GM18867 (cell line): ENCODE results near the gene GNB1L.

Experiments
- ATAC-seq: cut with Tn5 transposase; IDR thresholded peaks from one replicate; pipeline ENCODE4 v1.9.1; 2021; ENCODE audit warnings: mild to moderate bottlenecking, moderate library complexity; ENCODE audit not compliant: unreplicated experiment

Gene GNB1L

GRCh38 chr22:19876314-19876940, 21.8 kb upstream of the GNB1L start:
- no peak for ATAC-seq

GRCh38 chr22:19875531-19876313, 21.0 kb upstream of the GNB1L start:
- no peak for ATAC-seq

- no peak for ATAC-seq
Observed at GRCh38 chr22:19875061-19875530, 20.4 kb upstream of the GNB1L start.

GRCh38 chr22:19874307-19875060, 19.8 kb upstream of the GNB1L start:
- no peak for ATAC-seq

GRCh38 chr22:19873960-19874306, 19.3 kb upstream of the GNB1L start:
- no peak for ATAC-seq

GRCh38 chr22:19873138-19873959, 18.7 kb upstream of the GNB1L start:
- no peak for ATAC-seq

- no peak for ATAC-seq
Observed at GRCh38 chr22:19872779-19873137, 18.1 kb upstream of the GNB1L start.

- no peak for ATAC-seq
Observed at GRCh38 chr22:19871845-19872778, 17.4 kb upstream of the GNB1L start.

GRCh38 chr22:19871023-19871844, 16.6 kb upstream of the GNB1L start:
- ATAC-seq, result no peak

GRCh38 chr22:19870153-19871022, 15.7 kb upstream of the GNB1L start:
- no peak for ATAC-seq

GRCh38 chr22:19869497-19870152, 15.0 kb upstream of the GNB1L start:
- ATAC-seq, result no peak

- ATAC-seq, result no peak
Observed at GRCh38 chr22:19868773-19869471, 14.2 kb upstream of the GNB1L start.

- ATAC-seq, result no peak
Observed at GRCh38 chr22:19868333-19868732, 13.7 kb upstream of the GNB1L start.

GRCh38 chr22:19867617-19868016, 12.9 kb upstream of the GNB1L start:
- no peak for ATAC-seq

GRCh38 chr22:19866665-19867009, 12.0 kb upstream of the GNB1L start:
- ATAC-seq, result no peak

- no peak for ATAC-seq
Observed at GRCh38 chr22:19865141-19865829, 10.6 kb upstream of the GNB1L start.
